Kidney glomerular epithelial cell (primary cell): Measurements from ENCODE around the gene RBM33.

Source experiments
- DNase-seq: peaks from one replicate; lab custom pipeline; 2025; lab: John Stamatoyannopoulos, UW

RBM33 gene

GRCh38 chr7:155750255-155751125 lies 106.0 kb downstream of the RBM33 start:
- DNase-seq, result no peak

GRCh38 chr7:155751409-155751808 lies 106.9 kb downstream of the RBM33 start:
- no peak for DNase-seq

GRCh38 chr7:155752756-155753445 lies 108.4 kb downstream of the RBM33 start:
- no peak for DNase-seq

- DNase-seq, result no peak
Measured at GRCh38 chr7:155753446-155753965, 109.0 kb downstream of the RBM33 start.

- DNase-seq, result no peak
Measured at GRCh38 chr7:155754165-155754564, 109.7 kb downstream of the RBM33 start.

- no peak for DNase-seq
Measured at GRCh38 chr7:155755026-155755425, 110.6 kb downstream of the RBM33 start.

- DNase-seq, result no peak
Measured at GRCh38 chr7:155756322-155756721, 111.9 kb downstream of the RBM33 start.

- no peak for DNase-seq
Measured at GRCh38 chr7:155758348-155758747, 113.9 kb downstream of the RBM33 start.

GRCh38 chr7:155759740-155760430 lies 115.4 kb downstream of the RBM33 start:
- DNase-seq, result no peak

- no peak for DNase-seq
Measured at GRCh38 chr7:155761162-155761561, 116.7 kb downstream of the RBM33 start.

GRCh38 chr7:155762036-155762435 lies 117.6 kb downstream of the RBM33 start:
- no peak for DNase-seq

- no peak for DNase-seq
Measured at GRCh38 chr7:155762655-155763054, 118.2 kb downstream of the RBM33 start.

GRCh38 chr7:155763122-155763521 lies 118.7 kb downstream of the RBM33 start:
- DNase-seq, result no peak

- no peak for DNase-seq
Measured at GRCh38 chr7:155763691-155764437, 119.4 kb downstream of the RBM33 start.

GRCh38 chr7:155764438-155764793 lies 120.0 kb downstream of the RBM33 start:
- DNase-seq, result no peak

GRCh38 chr7:155765458-155765857 lies 121.0 kb downstream of the RBM33 start:
- no peak for DNase-seq

- DNase-seq, result no peak
Measured at GRCh38 chr7:155766386-155766785, 121.9 kb downstream of the RBM33 start.

GRCh38 chr7:155766966-155767916 lies 122.8 kb downstream of the RBM33 start:
- no peak for DNase-seq

- peak; percentile 92 for DNase-seq
Measured at GRCh38 chr7:155769701-155770100, 125.2 kb downstream of the RBM33 start.

- no peak for DNase-seq
Measured at GRCh38 chr7:155770241-155770640, 125.8 kb downstream of the RBM33 start.

- no peak for DNase-seq
Measured at GRCh38 chr7:155773531-155773930, 129.1 kb downstream of the RBM33 start.
